H1 (cell line): ENCODE measurements around the gene CD200R1L.
A peak's percentile ranks its signal among the peaks of the same experiment; 100 is the strongest.

ENCODE experiments used
- EZH2 ChIP-seq: fragments of 200-600 bp; sonication (generic); IDR thresholded peaks from 2 replicates; pipeline ENCODE4 v1.7.1; 2012; ENCODE audit warnings: low read depth, mild to moderate bottlenecking, moderate library complexity, low read length, inconsistent platforms; ENCODE audit not compliant: severe bottlenecking
- TF ChIP-seq, protein P1 (sequence below): IDR thresholded peaks from 2 replicates; pipeline ENCODE4 v1.6.1; 2011; ENCODE audit warnings: low read depth, mild to moderate bottlenecking, low read length; ENCODE audit not compliant: insufficient read depth
- TF ChIP-seq, protein P2 (sequence below), 3 experiments: IDR thresholded peaks; 1 replicate in 2 of 3; 2 replicates in 1 of 3; pipeline versions ENCODE4 v1.5.1 to v1.6.1; 2011; ENCODE audit warnings: low read length in 3 of 3, mild to moderate bottlenecking in 3 of 3, inconsistent platforms in 2 of 3, low read depth in 1 of 3, moderate library complexity in 1 of 3; ENCODE audit not compliant: insufficient read depth in 1 of 3; ENCODE audit errors: control extremely low read depth in 1 of 3

DNA sequence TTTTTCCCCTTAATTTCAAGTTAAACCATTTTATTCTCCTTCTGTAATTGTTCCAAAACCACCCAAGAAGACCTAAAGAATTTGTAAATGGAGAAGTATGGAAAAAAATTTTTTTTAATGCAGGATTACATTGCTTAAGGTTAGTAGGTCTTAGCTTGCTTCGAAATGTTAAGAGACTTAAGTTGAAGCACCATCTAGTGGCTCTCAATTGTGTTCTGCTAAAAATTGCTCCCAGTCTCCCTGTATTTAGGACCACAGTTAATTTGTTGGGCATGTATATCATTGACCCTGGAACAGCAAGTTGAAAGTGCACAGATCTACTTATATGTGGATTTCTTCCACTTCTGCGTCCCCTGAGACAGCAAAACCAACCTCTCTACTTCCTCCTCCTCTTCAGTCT is 32.4 kb downstream of the CD200R1L start:
- TF ChIP-seq, protein P1, sequence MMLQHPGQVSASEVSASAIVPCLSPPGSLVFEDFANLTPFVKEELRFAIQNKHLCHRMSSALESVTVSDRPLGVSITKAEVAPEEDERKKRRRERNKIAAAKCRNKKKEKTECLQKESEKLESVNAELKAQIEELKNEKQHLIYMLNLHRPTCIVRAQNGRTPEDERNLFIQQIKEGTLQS: no peak
- TF ChIP-seq EZH2: no peak
- TF ChIP-seq, protein P2, sequence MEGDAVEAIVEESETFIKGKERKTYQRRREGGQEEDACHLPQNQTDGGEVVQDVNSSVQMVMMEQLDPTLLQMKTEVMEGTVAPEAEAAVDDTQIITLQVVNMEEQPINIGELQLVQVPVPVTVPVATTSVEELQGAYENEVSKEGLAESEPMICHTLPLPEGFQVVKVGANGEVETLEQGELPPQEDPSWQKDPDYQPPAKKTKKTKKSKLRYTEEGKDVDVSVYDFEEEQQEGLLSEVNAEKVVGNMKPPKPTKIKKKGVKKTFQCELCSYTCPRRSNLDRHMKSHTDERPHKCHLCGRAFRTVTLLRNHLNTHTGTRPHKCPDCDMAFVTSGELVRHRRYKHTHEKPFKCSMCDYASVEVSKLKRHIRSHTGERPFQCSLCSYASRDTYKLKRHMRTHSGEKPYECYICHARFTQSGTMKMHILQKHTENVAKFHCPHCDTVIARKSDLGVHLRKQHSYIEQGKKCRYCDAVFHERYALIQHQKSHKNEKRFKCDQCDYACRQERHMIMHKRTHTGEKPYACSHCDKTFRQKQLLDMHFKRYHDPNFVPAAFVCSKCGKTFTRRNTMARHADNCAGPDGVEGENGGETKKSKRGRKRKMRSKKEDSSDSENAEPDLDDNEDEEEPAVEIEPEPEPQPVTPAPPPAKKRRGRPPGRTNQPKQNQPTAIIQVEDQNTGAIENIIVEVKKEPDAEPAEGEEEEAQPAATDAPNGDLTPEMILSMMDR (IDR thresholded peaks at IDR 0.05; ENCODE audit: control extremely low read depth in 1 of 3, insufficient read depth in 1 of 3, low read depth in 1 of 3, low read length in 3 of 3): peak in 2 of 3 experiments; percentile 30 to 42; a peak in 2 of 4 replicates
